HG03575 (cell line): ENCODE measurements around the gene GGCX.

Experiments used
- ATAC-seq: cut with Tn5 transposase; IDR thresholded peaks from one replicate; pipeline ENCODE4 v1.9.1; 2021; ENCODE audit not compliant: unreplicated experiment, insufficient number of reproducible peaks, low FRiP score; ENCODE audit errors: extremely low read depth

Gene GGCX

DNA sequence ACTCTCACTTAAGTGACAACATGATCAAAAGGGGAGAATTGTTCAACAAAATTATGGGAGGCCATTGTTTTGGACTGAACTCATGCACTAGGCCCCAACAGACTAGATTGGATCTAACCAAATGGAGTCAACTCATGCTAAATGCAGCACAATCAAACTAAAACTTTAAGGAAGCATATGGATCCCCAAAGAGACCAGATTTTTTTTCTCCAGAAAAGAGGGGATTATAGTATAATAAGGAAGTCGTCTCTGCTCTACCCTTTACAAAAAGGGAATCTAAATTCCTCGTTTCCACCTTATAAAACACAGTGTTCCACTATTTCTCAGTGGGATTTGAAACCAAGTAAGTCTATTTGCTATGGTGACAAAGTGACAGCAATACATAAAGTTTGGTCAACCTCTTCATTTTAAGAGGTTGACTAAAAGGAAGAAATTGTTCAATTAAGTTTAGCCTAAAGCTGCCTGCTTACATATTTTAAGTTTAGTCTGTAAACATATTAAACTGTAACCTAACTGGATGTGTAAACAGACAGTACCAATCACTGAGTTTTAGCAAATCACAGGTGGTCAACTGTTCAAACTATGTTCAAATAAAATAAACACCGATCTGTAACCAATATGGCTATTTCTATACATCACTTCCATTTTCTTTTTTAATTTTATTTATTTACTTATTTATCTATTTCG, 63.2 kb downstream of the GGCX start:
- ATAC-seq: no peak

DNA sequence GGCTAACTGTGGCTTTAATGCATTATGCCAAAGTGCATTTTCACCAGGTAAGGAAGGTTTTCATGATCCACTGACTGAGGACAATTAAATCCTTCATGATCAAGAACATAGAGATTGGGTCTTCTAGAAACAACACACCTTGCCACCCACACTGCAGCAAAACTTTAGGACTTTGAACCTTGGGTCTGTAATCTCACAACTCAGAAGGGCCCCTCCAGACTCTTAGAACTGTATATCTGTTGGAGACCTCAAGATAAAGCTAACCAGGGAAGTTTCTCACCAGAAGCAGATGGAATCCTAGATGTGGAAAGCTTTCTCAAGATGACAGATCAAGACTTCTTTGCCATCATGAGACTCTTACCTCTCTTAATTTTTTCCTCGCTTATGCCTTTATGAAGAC, 64.9 kb downstream of the GGCX start:
- no peak for ATAC-seq
